ENCODE measurements around the gene AAK1.
"Not testable (repeated sequence)": the region's sequence is repeated elsewhere in the genome, so short reads cannot be mapped to it uniquely, and the experiment has no call there.

The AAK1 gene

DNA sequence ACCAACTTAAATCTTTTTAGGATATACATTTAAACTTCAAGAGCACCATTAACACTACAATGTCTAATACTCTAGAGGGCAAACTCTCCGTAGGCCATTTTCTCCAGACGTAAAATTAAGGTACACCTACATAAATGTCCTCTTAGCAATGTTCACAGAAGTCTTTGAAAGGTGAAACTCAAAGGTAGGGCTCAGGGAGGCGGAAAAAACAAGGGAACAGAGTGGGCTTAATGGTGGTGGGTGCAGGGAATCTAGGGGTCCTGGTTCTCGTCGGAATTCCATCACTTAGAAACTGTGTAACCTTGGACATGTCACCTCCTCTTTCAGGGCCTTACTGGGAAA lies 207.0 kb downstream of the AAK1 start:
- DNase-seq = no peak

DNA sequence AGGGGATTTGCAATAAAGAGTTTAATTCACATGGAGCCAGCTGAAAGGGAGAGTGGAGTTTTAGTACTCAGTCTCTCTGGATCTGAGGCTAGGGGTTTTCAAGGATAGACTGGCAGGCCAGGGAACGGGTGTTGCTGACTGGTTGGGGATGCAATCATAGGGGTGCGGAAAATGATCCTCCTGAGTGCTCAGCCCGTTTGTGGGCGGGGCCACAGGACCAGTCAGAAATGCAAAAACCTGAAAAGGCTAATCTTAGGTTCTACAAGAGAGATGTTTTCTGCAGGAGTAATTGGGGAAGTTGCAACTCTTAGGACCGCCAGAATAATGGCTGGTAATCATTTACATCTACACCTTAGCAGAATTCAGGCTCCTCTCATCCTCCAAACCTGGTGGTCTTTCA lies 208.8 kb downstream of the AAK1 start:
- DNase-seq = no peak

DNA sequence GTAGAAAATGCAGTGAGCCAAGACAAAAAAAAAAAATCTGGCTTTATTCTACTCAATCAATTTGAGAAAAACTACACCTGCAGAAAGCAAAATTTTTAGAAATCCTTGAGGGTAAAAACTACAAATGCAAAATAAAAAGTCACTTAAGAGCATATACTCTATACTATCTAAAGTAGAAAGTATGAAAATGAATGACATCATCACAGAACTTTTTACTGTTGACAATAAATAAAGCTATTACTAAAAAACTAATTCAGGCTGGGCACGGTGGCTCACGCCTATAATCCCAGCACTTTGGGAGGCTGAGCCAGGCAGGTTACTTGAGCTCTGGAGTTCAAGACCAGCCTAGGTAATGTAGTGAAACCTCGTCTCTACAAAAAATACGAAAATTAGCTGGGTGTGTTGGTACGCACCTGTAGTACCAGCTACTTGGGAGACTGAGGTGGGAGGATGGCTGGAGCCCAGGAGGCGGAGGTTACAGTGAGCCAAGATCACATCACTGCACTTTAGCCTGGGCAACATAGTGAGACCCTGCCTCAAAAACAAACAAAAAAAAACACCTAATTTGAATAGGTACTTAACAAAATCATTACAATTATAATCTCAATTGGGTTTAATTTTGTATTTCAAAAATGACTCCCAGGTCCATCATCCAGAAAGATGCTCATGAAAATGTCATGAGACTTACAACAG lies 213.9 kb downstream of the AAK1 start:
- DNase-seq = no peak

DNA sequence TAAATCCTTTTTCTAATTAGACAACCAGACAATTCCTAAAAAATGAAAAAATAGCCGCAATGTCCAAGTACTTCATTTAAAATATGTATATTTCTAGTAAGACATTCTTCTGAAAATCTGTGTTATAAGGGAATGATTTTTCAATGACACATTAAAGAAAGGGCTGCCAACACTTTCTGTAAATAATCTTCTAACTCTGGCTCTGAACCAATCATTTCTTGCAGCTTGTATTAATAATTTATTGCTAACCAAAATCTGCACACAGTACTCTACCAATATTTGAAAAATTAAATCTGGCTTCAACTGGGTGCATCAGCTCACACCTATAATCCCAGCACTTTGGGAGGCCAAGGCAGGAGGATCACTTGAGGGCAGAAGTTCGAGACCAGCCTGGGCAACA lies 214.6 kb downstream of the AAK1 start:
- DNase-seq = no peak

- DNase-seq = no peak
Observed at GRCh38 chr2:69424419-69424818, 219.1 kb downstream of the AAK1 start.

DNA sequence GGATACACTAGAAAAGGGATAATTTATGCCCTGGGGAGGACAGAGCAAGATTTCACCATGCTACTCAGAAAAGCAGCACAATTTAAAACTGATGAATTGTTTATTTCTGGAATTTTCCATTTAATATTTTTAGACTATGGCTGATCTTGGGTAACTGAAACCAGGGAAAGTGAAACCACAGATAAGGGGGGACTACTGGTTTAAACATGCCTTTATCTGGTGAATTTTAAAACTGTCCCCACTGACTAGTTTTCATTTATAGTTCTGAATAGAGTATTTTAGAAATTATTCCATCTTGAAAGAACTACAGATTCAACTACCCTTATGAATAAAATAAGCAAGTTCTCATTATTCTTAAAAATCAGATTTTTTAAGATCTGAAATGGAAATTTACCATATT lies 221.3 kb downstream of the AAK1 start:
- no peak for DNase-seq

GRCh38 chr2:69419111-69419510 lies 224.4 kb downstream of the AAK1 start:
- not testable (repeated sequence) for DNase-seq

DNA sequence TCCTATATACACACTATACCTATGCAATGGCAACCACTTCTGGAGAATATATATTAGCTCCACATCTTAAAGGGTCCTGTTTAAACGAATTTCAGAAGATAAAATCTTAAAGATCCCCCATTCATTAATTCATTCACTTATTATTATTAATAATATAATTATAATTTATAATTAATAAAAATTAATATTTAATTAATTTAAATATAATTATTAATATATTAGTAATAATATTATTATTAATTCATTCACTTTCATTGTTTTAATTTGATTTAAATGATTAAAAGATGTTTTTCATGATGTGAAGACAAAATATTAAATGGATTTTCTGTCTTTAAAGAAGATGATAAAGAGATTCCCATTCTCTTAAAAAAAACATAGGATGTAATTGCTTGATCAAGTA lies 227.4 kb downstream of the AAK1 start:
- no peak for DNase-seq

Measured in DMS79 (cell line).